NCI-H510A treated with DMSO at 0.1 percent for 48 hours (cell line): Measurements from ENCODE around the gene VAC14.

ENCODE experiments used
- DNase-seq: peaks from one replicate; lab custom pipeline; 2025; lab: John Stamatoyannopoulos, UW

The VAC14 gene

GRCh38 chr16:70786020-70786755 lies 14.8 kb downstream of the VAC14 start:
- no peak for DNase-seq

GRCh38 chr16:70784692-70785555 lies 16.0 kb downstream of the VAC14 start:
- DNase-seq = no peak

GRCh38 chr16:70782237-70782636 lies 18.7 kb downstream of the VAC14 start:
- no peak for DNase-seq

GRCh38 chr16:70781800-70782199 lies 19.2 kb downstream of the VAC14 start:
- DNase-seq = no peak

- no peak for DNase-seq
Measured at GRCh38 chr16:70780546-70780945, 20.4 kb downstream of the VAC14 start.

- DNase-seq = no peak
Measured at GRCh38 chr16:70779361-70779760, 21.6 kb downstream of the VAC14 start.

GRCh38 chr16:70778901-70779309 lies 22.1 kb downstream of the VAC14 start:
- DNase-seq = peak; percentile 32

GRCh38 chr16:70777973-70778406 lies 23.0 kb downstream of the VAC14 start:
- DNase-seq = no peak

GRCh38 chr16:70777496-70777895 lies 23.5 kb downstream of the VAC14 start:
- no peak for DNase-seq

- no peak for DNase-seq
Measured at GRCh38 chr16:70775399-70775798, 25.6 kb downstream of the VAC14 start.

GRCh38 chr16:70774261-70774660 lies 26.7 kb downstream of the VAC14 start:
- no peak for DNase-seq

- DNase-seq = no peak
Measured at GRCh38 chr16:70772493-70772892, 28.5 kb downstream of the VAC14 start.

- peak; percentile 9 for DNase-seq
Measured at GRCh38 chr16:70770626-70771552, 30.1 kb downstream of the VAC14 start.

GRCh38 chr16:70770291-70770625 lies 30.7 kb downstream of the VAC14 start:
- DNase-seq = no peak

GRCh38 chr16:70769761-70770160 lies 31.2 kb downstream of the VAC14 start:
- DNase-seq = no peak

- DNase-seq = no peak
Measured at GRCh38 chr16:70769131-70769530, 31.8 kb downstream of the VAC14 start.

GRCh38 chr16:70768203-70768580 lies 32.8 kb downstream of the VAC14 start:
- no peak for DNase-seq

GRCh38 chr16:70767377-70768202 lies 33.4 kb downstream of the VAC14 start:
- no peak for DNase-seq

GRCh38 chr16:70766658-70767057 lies 34.3 kb downstream of the VAC14 start:
- no peak for DNase-seq

- DNase-seq = no peak
Measured at GRCh38 chr16:70766176-70766575, 34.8 kb downstream of the VAC14 start.

- DNase-seq = no peak
Measured at GRCh38 chr16:70765491-70765890, 35.5 kb downstream of the VAC14 start.
